HG03159 (cell line): Measurements from ENCODE around the gene TUBG2.

Experiments used
- ATAC-seq: cut with Tn5 transposase; IDR thresholded peaks from one replicate; pipeline ENCODE4 v1.9.1; 2021; ENCODE audit warnings: mild to moderate bottlenecking, moderate library complexity; ENCODE audit not compliant: unreplicated experiment

TUBG2 gene

GRCh38 chr17:42695500-42695899 is 36.4 kb downstream of the TUBG2 start:
- ATAC-seq, result no peak

- no peak for ATAC-seq
Measured at GRCh38 chr17:42697108-42697811, 38.2 kb downstream of the TUBG2 start.

GRCh38 chr17:42698736-42699414 is 39.8 kb downstream of the TUBG2 start:
- no peak for ATAC-seq

- ATAC-seq, result no peak
Measured at GRCh38 chr17:42699415-42699740, 40.3 kb downstream of the TUBG2 start.

- ATAC-seq, result no peak
Measured at GRCh38 chr17:42700586-42701289, 41.7 kb downstream of the TUBG2 start.

- ATAC-seq, result no peak
Measured at GRCh38 chr17:42702446-42702845, 43.4 kb downstream of the TUBG2 start.

GRCh38 chr17:42704490-42704836 is 45.4 kb downstream of the TUBG2 start:
- ATAC-seq, result peak; percentile 27

GRCh38 chr17:42704837-42705494 is 45.9 kb downstream of the TUBG2 start:
- ATAC-seq, result peak; percentile 71

- no peak for ATAC-seq
Measured at GRCh38 chr17:42706732-42707131, 47.6 kb downstream of the TUBG2 start.

GRCh38 chr17:42708588-42708987 is 49.5 kb downstream of the TUBG2 start:
- no peak for ATAC-seq

GRCh38 chr17:42709561-42709960 is 50.5 kb downstream of the TUBG2 start:
- no peak for ATAC-seq
